AG04449 (cell line): ENCODE data around the gene XIRP2.

Experiments used
- CTCF ChIA-PET: fragments of 350-600 bp; formaldehyde crosslinking; extraction: SDS; loops from one replicate; lab custom pipeline; 2021; ENCODE audit warnings: antibody characterized with exemption; lab: Yijun Ruan, JAX
- POLR2A ChIA-PET: fragments of 400-600, 350-600 bp; formaldehyde crosslinking; extraction: SDS; loops from one replicate; lab custom pipeline; 2020; ENCODE audit warnings: antibody characterized with exemption, inconsistent platforms; lab: Yijun Ruan, JAX
- DNase-seq: peaks from one replicate; pipeline ENCODE4 v3.0.0-alpha.2; 2010; ENCODE audit warnings: low read depth, low spot score
- H3K4me3 ChIP-seq: 2 replicates; pipeline ENCODE4 v1.5.1; 2011; ENCODE audit warnings: low read depth, mild to moderate bottlenecking, control low read depth, low read length
- CTCF ChIP-seq: IDR thresholded peaks from one replicate; pipeline ENCODE4 v1.5.1; 2011; ENCODE audit warnings: mild to moderate bottlenecking, moderate library complexity, low read length, control low read depth, inconsistent platforms; ENCODE audit not compliant: insufficient read depth; ENCODE audit errors: missing control alignments

XIRP2 gene

GRCh38 chr2:167181688-167182087 lies 293.4 kb downstream of the XIRP2 start:
- no peak for TF ChIP-seq CTCF
- POLR2A ChIA-PET, result no interaction called here
- DNase-seq, result no peak
- CTCF ChIA-PET, result interaction anchor here (0.9 to 1.0 kb wide), 2 partner anchors 11 to 30 kb away, joined by 3 read pairs; no protein-coding TSS in a partner anchor
- no peak overlapping the region for H3K4me3 ChIP-seq

- TF ChIP-seq CTCF, result no peak
- ChIA-PET POLR2A (no interaction called here), CTCF (no interaction called here)
- no peak for DNase-seq
- H3K4me3 ChIP-seq, result no peak overlapping the region
These were observed 294.1 kb downstream of the XIRP2 start for GRCh38 chr2:167182403-167182802.

GRCh38 chr2:167183931-167184330 lies 295.7 kb downstream of the XIRP2 start:
- TF ChIP-seq CTCF, result no peak
- DNase-seq, result no peak
- ChIA-PET CTCF (no interaction called here), POLR2A (no interaction called here)
- H3K4me3 ChIP-seq, result no peak overlapping the region

DNA sequence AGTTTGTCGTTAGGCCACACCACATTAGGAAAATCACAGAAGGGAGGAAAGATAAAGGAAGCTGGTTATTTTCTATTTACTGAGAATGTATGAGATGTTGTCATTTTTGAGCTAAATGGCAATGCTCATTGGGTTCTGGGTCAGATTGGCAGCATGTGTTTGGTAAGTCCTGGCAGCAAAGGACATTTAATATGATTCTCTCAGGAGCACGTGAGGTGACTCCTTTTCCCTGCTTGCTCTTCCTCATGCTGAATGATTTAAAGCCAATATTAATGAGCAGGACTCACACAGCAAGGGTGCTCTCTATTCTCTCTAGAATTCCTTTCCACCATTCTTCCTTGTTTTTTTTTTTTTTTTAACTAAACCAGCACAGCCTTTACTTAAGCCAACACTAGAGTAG lies 298.2 kb downstream of the XIRP2 start:
- CTCF ChIA-PET, result no interaction called here
- H3K4me3 ChIP-seq, result no peak overlapping the region
- DNase-seq, result no peak
- no peak for TF ChIP-seq CTCF
- POLR2A ChIA-PET, result no interaction called here

DNA sequence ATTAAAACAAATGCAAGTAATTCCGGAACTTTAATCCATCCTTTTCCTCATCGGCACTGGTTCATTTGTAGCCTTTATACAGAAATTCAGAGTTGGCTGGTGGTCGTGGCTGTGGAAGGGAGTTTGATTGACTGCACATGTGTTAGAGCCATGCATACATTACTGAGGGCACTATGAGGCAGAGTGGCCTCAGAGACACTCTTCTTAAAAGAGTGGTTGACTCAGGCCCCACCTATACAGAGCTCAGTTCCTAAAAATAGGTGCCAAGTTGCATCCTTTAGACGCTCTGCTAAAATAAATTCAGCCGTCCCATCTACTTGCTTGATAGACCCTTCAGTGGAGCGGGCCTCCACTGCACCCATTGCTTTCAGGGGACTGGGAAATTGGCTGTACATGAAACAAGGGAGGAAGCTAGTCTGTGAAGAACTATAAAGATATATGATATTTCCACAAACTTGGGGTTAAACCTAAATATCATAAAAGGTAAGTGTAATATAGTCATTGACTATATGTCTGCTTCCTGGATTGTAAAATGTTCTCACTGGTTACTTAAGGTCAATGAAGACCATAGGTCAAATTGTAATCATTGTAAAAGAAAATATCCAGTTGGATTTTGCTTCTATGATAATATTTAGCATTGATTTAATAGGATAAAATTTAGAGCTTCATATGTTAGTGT lies 298.9 kb downstream of the XIRP2 start:
- CTCF ChIA-PET, result no interaction called here
- no peak overlapping the region for H3K4me3 ChIP-seq
- POLR2A ChIA-PET, result no interaction called here
- no peak for TF ChIP-seq CTCF
- no peak for DNase-seq

GRCh38 chr2:167187978-167188967 lies 300.0 kb downstream of the XIRP2 start:
- ChIA-PET CTCF (no interaction called here), POLR2A (no interaction called here)
- H3K4me3 ChIP-seq, result no peak overlapping the region
- no peak for TF ChIP-seq CTCF
- DNase-seq, result no peak
